ENCODE data around the gene TOP2B. TPM values are rescaled to one million over a fixed set of nuclear protein-coding genes. Genes with fewer than 3 reads are reported as not detected.

TOP2B gene
- total RNA-seq, 1 experiment from 2014 or later = 63.1 TPM

DNA sequence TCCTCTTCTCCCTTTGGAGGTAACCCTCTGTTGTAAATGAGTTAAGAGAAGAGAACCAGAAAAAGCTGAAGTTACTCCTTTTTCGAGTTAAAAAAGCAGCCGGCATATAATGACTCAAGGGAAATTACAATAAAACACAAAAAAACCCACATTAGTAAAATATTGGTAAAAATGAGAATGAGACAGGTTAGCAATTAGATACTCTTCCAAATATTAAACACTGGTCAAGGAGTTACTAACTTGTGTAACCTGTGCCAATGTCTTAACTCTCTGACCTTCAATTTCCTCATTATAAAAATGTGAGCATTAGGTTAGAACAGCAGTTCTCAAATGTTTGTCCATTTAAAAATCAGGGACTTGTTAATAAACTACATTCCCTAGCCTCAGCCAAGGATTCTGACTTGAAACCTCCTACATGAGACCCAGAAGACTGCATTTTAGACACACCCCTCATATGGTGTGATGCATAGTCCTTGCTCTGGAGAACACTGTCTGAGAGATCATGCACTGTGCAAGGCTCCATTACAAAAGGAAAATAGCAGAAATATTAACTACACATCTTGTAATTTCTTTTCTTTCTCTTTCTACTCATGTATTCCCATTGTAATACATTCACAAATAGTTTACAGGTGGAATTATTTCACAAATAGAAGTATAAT is 42.7 kb upstream of the TOP2B start:
- Histone ChIP-seq H3K36me3 (ENCODE audit: control insufficient read depth, insufficient read depth, low read length) (no peaks in the 10 kb centered on the region), H3K4me1 (ENCODE audit: control insufficient read depth, insufficient read depth, low read length) (no peaks in the 10 kb centered on the region), H3K9me3 (ENCODE audit: control insufficient read depth, insufficient read depth, low read depth, low read length) (no peaks in the 10 kb centered on the region), H3K27ac (ENCODE audit: low read length) (no peak overlapping the region), H3K27me3 (ENCODE audit: control insufficient read depth, insufficient read depth, low read length) (no peaks in the 10 kb centered on the region), H3K4me3 (ENCODE audit: low read depth in 2 of 2, low read length in 2 of 2) (no peak overlapping the region)
- ChIA-PET CTCF (no interaction called here), POLR2A (no interaction called here)
- TF ChIP-seq SIN3A (IDR thresholded peaks at IDR 0.05; ENCODE audit: borderline replicate concordance, insufficient read depth, low read depth, low read length) = no peak
- TF ChIP-seq, protein P1, sequence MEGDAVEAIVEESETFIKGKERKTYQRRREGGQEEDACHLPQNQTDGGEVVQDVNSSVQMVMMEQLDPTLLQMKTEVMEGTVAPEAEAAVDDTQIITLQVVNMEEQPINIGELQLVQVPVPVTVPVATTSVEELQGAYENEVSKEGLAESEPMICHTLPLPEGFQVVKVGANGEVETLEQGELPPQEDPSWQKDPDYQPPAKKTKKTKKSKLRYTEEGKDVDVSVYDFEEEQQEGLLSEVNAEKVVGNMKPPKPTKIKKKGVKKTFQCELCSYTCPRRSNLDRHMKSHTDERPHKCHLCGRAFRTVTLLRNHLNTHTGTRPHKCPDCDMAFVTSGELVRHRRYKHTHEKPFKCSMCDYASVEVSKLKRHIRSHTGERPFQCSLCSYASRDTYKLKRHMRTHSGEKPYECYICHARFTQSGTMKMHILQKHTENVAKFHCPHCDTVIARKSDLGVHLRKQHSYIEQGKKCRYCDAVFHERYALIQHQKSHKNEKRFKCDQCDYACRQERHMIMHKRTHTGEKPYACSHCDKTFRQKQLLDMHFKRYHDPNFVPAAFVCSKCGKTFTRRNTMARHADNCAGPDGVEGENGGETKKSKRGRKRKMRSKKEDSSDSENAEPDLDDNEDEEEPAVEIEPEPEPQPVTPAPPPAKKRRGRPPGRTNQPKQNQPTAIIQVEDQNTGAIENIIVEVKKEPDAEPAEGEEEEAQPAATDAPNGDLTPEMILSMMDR (IDR thresholded peaks at IDR 0.05) = no peak
- TF ChIP-seq REST (IDR thresholded peaks at IDR 0.05; ENCODE audit: insufficient read depth in 1 of 2, low read depth in 2 of 2, low read length in 1 of 2) = no peak
- TF ChIP-seq POLR2AphosphoS5 (IDR thresholded peaks at IDR 0.05; ENCODE audit: low read depth, low read length) = no peak
- TF ChIP-seq TCF7L2 (IDR thresholded peaks at IDR 0.05; ENCODE audit: low read depth, low read length) = no peak
- intact Hi-C loops (cut with micrococcal nuclease; ENCODE audit: unreplicated experiment) (no loop called here), in situ Hi-C loops (cut with HindIII; ENCODE audit: low pct_unique_long_range_greater_than_20kb, low sequenced_read_pairs) (no loop called here)
- DNase-seq (ENCODE audit: low read depth, low spot score) (no peak), ATAC-seq (no peak)
- BruUV-seq (replicated peaks) = no TSS peak

DNA sequence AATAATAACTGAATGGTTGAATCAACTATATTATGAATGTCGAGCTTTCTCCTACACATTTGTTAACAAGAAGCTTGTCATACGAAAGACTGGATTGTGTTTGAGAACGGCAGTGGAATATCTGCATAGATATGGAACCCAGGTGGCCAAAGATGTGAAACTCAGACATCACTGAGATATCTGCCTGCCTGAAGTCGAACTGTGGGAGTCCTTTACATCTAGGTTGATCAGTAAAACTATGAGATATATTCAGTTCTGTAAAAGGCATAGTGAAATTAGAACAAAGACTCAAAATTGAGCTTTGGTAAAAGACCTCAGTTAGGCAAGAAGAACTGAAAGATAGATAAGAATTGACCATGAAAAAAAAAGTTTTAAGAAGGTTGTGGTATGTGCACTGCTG is 41.5 kb upstream of the TOP2B start:
- POLR2A ChIA-PET = no interaction called here
- CTCF ChIA-PET = no interaction called here

More for the DNA sequence above, 41.5 kb upstream of the TOP2B start:
- TF ChIP-seq TCF7L2 (IDR thresholded peaks at IDR 0.05; ENCODE audit: low read depth, low read length) = no peak
- no peak for TF ChIP-seq REST (IDR thresholded peaks at IDR 0.05; ENCODE audit: insufficient read depth in 1 of 2, low read depth in 2 of 2, low read length in 1 of 2)
- TF ChIP-seq, protein P1 (IDR thresholded peaks at IDR 0.05) = no peak
- no peak for TF ChIP-seq SIN3A (IDR thresholded peaks at IDR 0.05; ENCODE audit: borderline replicate concordance, insufficient read depth, low read depth, low read length)
- no peak for TF ChIP-seq POLR2AphosphoS5 (IDR thresholded peaks at IDR 0.05; ENCODE audit: low read depth, low read length)
- Histone ChIP-seq H3K9me3 (ENCODE audit: control insufficient read depth, insufficient read depth, low read depth, low read length) (no peaks in the 10 kb centered on the region), H3K27ac (ENCODE audit: low read length) (no peak overlapping the region), H3K36me3 (ENCODE audit: control insufficient read depth, insufficient read depth, low read length) (no peaks in the 10 kb centered on the region), H3K4me1 (ENCODE audit: control insufficient read depth, insufficient read depth, low read length) (no peaks in the 10 kb centered on the region), H3K4me3 (ENCODE audit: low read depth in 2 of 2, low read length in 2 of 2) (no peak overlapping the region), H3K27me3 (ENCODE audit: control insufficient read depth, insufficient read depth, low read length) (no peaks in the 10 kb centered on the region)
- DNase-seq (ENCODE audit: low read depth, low spot score) = no peak
- intact Hi-C loops (cut with micrococcal nuclease; ENCODE audit: unreplicated experiment) (no loop called here), in situ Hi-C loops (cut with HindIII; ENCODE audit: low pct_unique_long_range_greater_than_20kb, low sequenced_read_pairs) (no loop called here)
- no TSS peak for BruUV-seq (replicated peaks)
- ATAC-seq = no peak

Measured in Panc1 (cell line).